ENCODE data around the gene COL9A3.

DNA sequence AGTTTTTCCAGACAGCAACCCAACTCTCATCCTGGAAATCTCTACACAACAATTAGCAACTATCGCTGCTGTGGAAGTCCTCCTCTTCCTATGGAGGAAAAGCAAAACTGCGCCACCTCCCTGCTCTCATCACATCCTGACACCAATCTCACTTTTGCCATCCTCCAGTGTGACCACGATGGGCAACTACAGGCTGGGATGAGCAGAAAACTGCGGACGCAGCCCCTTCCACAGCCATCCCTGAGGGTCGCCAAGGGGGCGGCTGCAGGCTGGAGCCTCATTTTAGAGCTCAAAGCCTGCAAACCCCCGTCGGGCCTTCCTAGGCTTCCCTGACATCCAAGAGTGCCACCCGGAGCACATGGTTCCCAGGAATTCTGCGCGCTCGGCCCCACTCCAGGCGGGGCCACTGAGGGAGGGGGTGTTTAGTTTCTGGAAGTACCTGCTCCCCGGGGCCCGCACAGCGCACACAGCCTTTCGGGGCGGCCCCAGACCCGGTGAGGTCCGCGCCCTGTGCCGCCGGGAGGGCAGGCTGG is 43.6 kb downstream of the COL9A3 start:
- TF ChIP-seq CTCF (IDR thresholded peaks at IDR 0.05) = no peak
- no peak for TF ChIP-seq POLR2A (IDR thresholded peaks at IDR 0.05)
